NCI-H2107 treated with DMSO at 0.1 percent for 48 hours (cell line): ENCODE measurements around the gene BAG1.

Source experiments
- DNase-seq: peaks from one replicate; lab custom pipeline; 2025; ENCODE audit not compliant: unreplicated experiment; lab: John Stamatoyannopoulos, UW

The BAG1 gene

GRCh38 chr9:33245341-33245740, 19.2 kb downstream of the BAG1 start:
- DNase-seq: no peak

GRCh38 chr9:33244137-33244784, 20.2 kb downstream of the BAG1 start:
- no peak for DNase-seq

- no peak for DNase-seq
Measured at GRCh38 chr9:33242609-33243134, 21.8 kb downstream of the BAG1 start.

- no peak for DNase-seq
Measured at GRCh38 chr9:33241298-33241697, 23.2 kb downstream of the BAG1 start.

GRCh38 chr9:33239921-33240320, 24.6 kb downstream of the BAG1 start, which contains the start of gene SPINK4:
Gene SPINK4 (plus strand): TSS chr9:33240167. CDS start chr9:33240209, 42 bp downstream.
- DNase-seq: no peak

GRCh38 chr9:33236571-33236970, 27.9 kb downstream of the BAG1 start:
- no peak for DNase-seq

- no peak for DNase-seq
Measured at GRCh38 chr9:33234511-33235467, 29.7 kb downstream of the BAG1 start.

GRCh38 chr9:33233626-33234342, 30.7 kb downstream of the BAG1 start:
- no peak for DNase-seq

GRCh38 chr9:33232815-33233214, 31.7 kb downstream of the BAG1 start:
- no peak for DNase-seq

GRCh38 chr9:33231623-33231942, 32.9 kb downstream of the BAG1 start:
- no peak for DNase-seq

- no peak for DNase-seq
Measured at GRCh38 chr9:33230756-33231622, 33.5 kb downstream of the BAG1 start.

- peak; percentile 61 for DNase-seq
Measured at GRCh38 chr9:33229359-33230114, 35.0 kb downstream of the BAG1 start.

GRCh38 chr9:33228606-33229005, 35.9 kb downstream of the BAG1 start:
- no peak for DNase-seq

- DNase-seq: no peak
Measured at GRCh38 chr9:33227741-33228140, 36.8 kb downstream of the BAG1 start.

GRCh38 chr9:33227008-33227398, 37.5 kb downstream of the BAG1 start:
- DNase-seq: no peak

- DNase-seq: peak; percentile 33
Measured at GRCh38 chr9:33225319-33226147, 39.0 kb downstream of the BAG1 start.

GRCh38 chr9:33223696-33224095, 40.8 kb downstream of the BAG1 start:
- DNase-seq: no peak

- no peak for DNase-seq
Measured at GRCh38 chr9:33222031-33222430, 42.5 kb downstream of the BAG1 start.

- DNase-seq: no peak
Measured at GRCh38 chr9:33221568-33221884, 43.0 kb downstream of the BAG1 start.
